ENCODE data around the gene FBLN2. TPM values are rescaled to one million over a fixed set of nuclear protein-coding genes. Genes with fewer than 3 reads are reported as not detected.
"Not testable (repeated sequence)": the region's sequence is repeated elsewhere in the genome, so short reads cannot be mapped to it uniquely, and the experiment has no call there.

FBLN2 gene
- total RNA-seq, 3 donors from 2014 or later (not counting 1 experiment from before 2014, with no cell fraction given) = 0.61 to 2.7 (median 1.6) TPM

GRCh38 chr3:13559764-13560525, 11.0 kb downstream of the FBLN2 start:
- no peaks in the 10 kb centered on the region for H3K36me3 ChIP-seq (ENCODE audit: control insufficient read depth, insufficient read depth, low read length)
- H3K4me3 ChIP-seq (ENCODE audit: low read length) = no peak overlapping the region
- TF ChIP-seq, protein P1, sequence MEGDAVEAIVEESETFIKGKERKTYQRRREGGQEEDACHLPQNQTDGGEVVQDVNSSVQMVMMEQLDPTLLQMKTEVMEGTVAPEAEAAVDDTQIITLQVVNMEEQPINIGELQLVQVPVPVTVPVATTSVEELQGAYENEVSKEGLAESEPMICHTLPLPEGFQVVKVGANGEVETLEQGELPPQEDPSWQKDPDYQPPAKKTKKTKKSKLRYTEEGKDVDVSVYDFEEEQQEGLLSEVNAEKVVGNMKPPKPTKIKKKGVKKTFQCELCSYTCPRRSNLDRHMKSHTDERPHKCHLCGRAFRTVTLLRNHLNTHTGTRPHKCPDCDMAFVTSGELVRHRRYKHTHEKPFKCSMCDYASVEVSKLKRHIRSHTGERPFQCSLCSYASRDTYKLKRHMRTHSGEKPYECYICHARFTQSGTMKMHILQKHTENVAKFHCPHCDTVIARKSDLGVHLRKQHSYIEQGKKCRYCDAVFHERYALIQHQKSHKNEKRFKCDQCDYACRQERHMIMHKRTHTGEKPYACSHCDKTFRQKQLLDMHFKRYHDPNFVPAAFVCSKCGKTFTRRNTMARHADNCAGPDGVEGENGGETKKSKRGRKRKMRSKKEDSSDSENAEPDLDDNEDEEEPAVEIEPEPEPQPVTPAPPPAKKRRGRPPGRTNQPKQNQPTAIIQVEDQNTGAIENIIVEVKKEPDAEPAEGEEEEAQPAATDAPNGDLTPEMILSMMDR (IDR thresholded peaks at IDR 0.05) = no peak
- no peaks in the 10 kb centered on the region for H3K9me3 ChIP-seq (ENCODE audit: control insufficient read depth, insufficient read depth, low read length)
- Mint-ChIP-seq H3K27ac (no peak overlapping the region), H3K4me3 (no peak overlapping the region), H3K9me3 (no peaks in the 10 kb centered on the region), H3K27me3 (ENCODE audit: low read depth in 2 of 2) (peaks cover 6 to 15% of the 10 kb centered on the region in 2 donors), H3K4me1 (peaks cover 0 to 7% of the 10 kb centered on the region in 2 donors), H3K36me3 (no peaks in the 10 kb centered on the region)
- H3K27me3 ChIP-seq (ENCODE audit: control insufficient read depth, insufficient read depth, low read length) = no peaks in the 10 kb centered on the region
- ATAC-seq (no peak), DNase-seq (no peak)
- H3K4me1 ChIP-seq (ENCODE audit: control insufficient read depth, insufficient read depth, low read length) = peaks cover 6% of the 10 kb centered on the region
- H3K27ac ChIP-seq (ENCODE audit: low read length) = no peak overlapping the region
- intact Hi-C loops (cut with micrococcal nuclease) = no loop called here
- 72% methylated on average over 10 of the region's 12 CpGs for WGBS (ENCODE audit: insufficient coverage)

DNA sequence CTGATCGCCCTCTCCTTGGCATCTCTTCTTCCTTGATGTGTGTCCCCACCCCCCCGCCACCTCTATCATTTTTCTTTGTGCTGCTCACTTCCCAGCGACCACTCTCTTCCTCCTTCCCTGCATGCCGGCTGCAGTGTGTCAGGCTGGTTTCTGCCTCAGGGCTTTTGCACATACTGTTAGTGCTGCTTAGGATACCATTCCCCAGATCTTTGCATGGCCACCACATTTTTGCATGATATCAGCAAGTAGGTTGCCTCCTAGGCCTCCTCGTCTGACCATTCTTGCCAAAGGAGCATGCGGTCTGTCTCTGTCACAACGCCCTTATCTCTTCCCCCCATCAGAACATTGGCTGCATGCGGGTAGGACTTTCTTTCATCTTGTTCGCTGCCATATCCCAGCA, 12.5 kb downstream of the FBLN2 start:
- no peaks in the 10 kb centered on the region for H3K9me3 Mint-ChIP-seq
- DNase-seq (no peak), ATAC-seq (no peak)
- Histone ChIP-seq H3K27ac (ENCODE audit: low read length) (no peak overlapping the region), H3K4me3 (ENCODE audit: low read length) (no peak overlapping the region), H3K27me3 (ENCODE audit: control insufficient read depth, insufficient read depth, low read length) (no peaks in the 10 kb centered on the region), H3K36me3 (ENCODE audit: control insufficient read depth, insufficient read depth, low read length) (no peaks in the 10 kb centered on the region), H3K9me3 (ENCODE audit: control insufficient read depth, insufficient read depth, low read length) (no peaks in the 10 kb centered on the region), H3K4me1 (ENCODE audit: control insufficient read depth, insufficient read depth, low read length) (peaks cover 7% of the 10 kb centered on the region)
- H3K27me3 Mint-ChIP-seq (ENCODE audit: low read depth in 2 of 2) = peaks cover 6 to 15% of the 10 kb centered on the region in 2 donors
- peaks cover 0 to 4% of the 10 kb centered on the region in 2 donors for H3K4me1 Mint-ChIP-seq
- H3K4me3 Mint-ChIP-seq = no peak overlapping the region
- no peak overlapping the region for H3K27ac Mint-ChIP-seq
- intact Hi-C loops (cut with micrococcal nuclease) = no loop called here
- 65% methylated on average over 9 of the region's 9 CpGs for WGBS (ENCODE audit: insufficient coverage)
- H3K36me3 Mint-ChIP-seq = no peaks in the 10 kb centered on the region
- TF ChIP-seq, protein P1 (IDR thresholded peaks at IDR 0.05) = no peak

GRCh38 chr3:13561967-13562366, 13.0 kb downstream of the FBLN2 start:
- Mint-ChIP-seq H3K27ac (no peak overlapping the region), H3K9me3 (no peaks in the 10 kb centered on the region), H3K4me1 (peaks cover 0 to 4% of the 10 kb centered on the region in 2 donors), H3K27me3 (ENCODE audit: low read depth in 2 of 2) (peaks cover 6 to 15% of the 10 kb centered on the region in 2 donors), H3K36me3 (no peaks in the 10 kb centered on the region), H3K4me3 (no peak overlapping the region)
- Histone ChIP-seq H3K27me3 (ENCODE audit: control insufficient read depth, insufficient read depth, low read length) (no peaks in the 10 kb centered on the region), H3K9me3 (ENCODE audit: control insufficient read depth, insufficient read depth, low read length) (no peaks in the 10 kb centered on the region), H3K4me1 (ENCODE audit: control insufficient read depth, insufficient read depth, low read length) (peaks cover 7% of the 10 kb centered on the region), H3K4me3 (ENCODE audit: low read length) (no peak overlapping the region), H3K36me3 (ENCODE audit: control insufficient read depth, insufficient read depth, low read length) (no peaks in the 10 kb centered on the region), H3K27ac (ENCODE audit: low read length) (no peak overlapping the region)
- TF ChIP-seq, protein P1 (IDR thresholded peaks at IDR 0.05) = no peak
- ATAC-seq = no peak
- WGBS (ENCODE audit: insufficient coverage) = 48% methylated on average over 4 of the region's 4 CpGs
- intact Hi-C loops (cut with micrococcal nuclease) = no loop called here
- DNase-seq = no peak

- DNase-seq; H3K4me3 Mint-ChIP-seq; intact Hi-C loops (cut with micrococcal nuclease); H3K4me1 Mint-ChIP-seq; H3K27me3 ChIP-seq (ENCODE audit: control insufficient read depth, insufficient read depth, low read length); H3K4me3 ChIP-seq (ENCODE audit: low read length); H3K27ac Mint-ChIP-seq; H3K9me3 Mint-ChIP-seq; H3K27ac ChIP-seq (ENCODE audit: low read length); H3K36me3 ChIP-seq (ENCODE audit: control insufficient read depth, insufficient read depth, low read length); H3K36me3 Mint-ChIP-seq; ATAC-seq; H3K9me3 ChIP-seq (ENCODE audit: control insufficient read depth, insufficient read depth, low read length); H3K4me1 ChIP-seq (ENCODE audit: control insufficient read depth, insufficient read depth, low read length): not testable (repeated sequence)
- peaks cover 6 to 15% of the 10 kb centered on the region in 2 donors for H3K27me3 Mint-ChIP-seq (ENCODE audit: low read depth in 2 of 2)
- 91% methylated on average over 9 of the region's 9 CpGs for WGBS (ENCODE audit: insufficient coverage)
These were observed 13.5 kb downstream of the FBLN2 start for GRCh38 chr3:13562421-13562820.
